ENCODE data around the gene TRIM9. TPM values are rescaled to one million over a fixed set of nuclear protein-coding genes. Genes with fewer than 3 reads are reported as not detected.

TRIM9 gene
- polyA plus RNA-seq, 1 donor from 2014 or later, result 0.09 TPM

GRCh38 chr14:51056421-51056820 lies 38.5 kb downstream of the TRIM9 start:
- Mint-ChIP-seq H3K27ac (no peak overlapping the region), H3K4me1 (peaks cover 0 to 1% (median 0%) of the 10 kb centered on the region in 3 donors), H3K27me3 (no peaks in the 10 kb centered on the region), H3K4me3 (no peak overlapping the region), H3K36me3 (peaks cover 2% of the 10 kb centered on the region), H3K9me3 (no peaks in the 10 kb centered on the region)

DNA sequence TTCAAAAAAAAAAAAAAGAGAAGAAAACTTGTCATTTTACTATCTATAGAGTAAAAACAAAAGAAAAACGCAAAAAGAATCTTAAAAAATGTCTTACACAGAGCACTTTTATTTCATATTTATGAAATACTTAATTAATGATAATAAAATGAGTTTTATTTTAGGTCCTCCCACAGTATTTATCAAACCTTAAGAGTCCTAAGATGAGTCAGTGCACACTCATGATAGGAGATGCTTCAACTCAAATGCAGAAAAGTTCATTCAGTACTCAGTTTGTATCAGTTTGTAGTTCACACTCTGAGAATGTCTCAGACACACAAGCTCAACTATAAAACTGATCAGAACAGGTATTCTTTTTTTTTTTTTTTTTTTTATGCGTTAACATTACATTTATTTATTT lies 41.7 kb downstream of the TRIM9 start:
- Mint-ChIP-seq H3K9me3 (no peaks in the 10 kb centered on the region), H3K27me3 (peaks cover 7% of the 10 kb centered on the region), H3K4me3 (no peak overlapping the region), H3K4me1 (peaks cover 0 to 5% (median 0%) of the 10 kb centered on the region in 3 donors), H3K36me3 (peaks cover 2% of the 10 kb centered on the region), H3K27ac (no peak overlapping the region)

DNA sequence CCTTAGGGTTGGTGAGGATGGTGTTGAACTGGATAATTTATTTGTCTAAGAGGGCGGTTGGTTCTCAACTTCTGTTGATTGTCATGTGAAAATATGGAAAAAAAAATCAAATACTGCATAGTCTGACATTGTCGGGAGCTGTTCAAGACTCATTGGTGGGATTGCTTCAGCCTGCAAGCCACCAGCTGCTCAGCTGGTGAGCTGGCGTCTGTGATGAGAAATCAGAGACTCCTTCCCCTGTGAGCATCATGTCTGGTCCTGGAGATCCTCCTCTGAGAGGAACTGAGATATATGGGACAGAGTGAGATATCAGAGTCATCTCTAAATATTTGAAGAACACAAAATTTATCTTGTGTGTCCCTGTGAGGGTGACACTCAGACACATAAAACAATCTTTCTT lies 49.9 kb downstream of the TRIM9 start:
- Mint-ChIP-seq H3K27me3 (peaks cover 24% of the 10 kb centered on the region), H3K36me3 (peaks cover 5% of the 10 kb centered on the region), H3K4me3 (no peak overlapping the region), H3K4me1 (peaks cover 0 to 5% (median 0%) of the 10 kb centered on the region in 3 donors), H3K9me3 (peaks cover 0 to 2% (median 0%) of the 10 kb centered on the region in 3 donors), H3K27ac (no peak overlapping the region)

DNA sequence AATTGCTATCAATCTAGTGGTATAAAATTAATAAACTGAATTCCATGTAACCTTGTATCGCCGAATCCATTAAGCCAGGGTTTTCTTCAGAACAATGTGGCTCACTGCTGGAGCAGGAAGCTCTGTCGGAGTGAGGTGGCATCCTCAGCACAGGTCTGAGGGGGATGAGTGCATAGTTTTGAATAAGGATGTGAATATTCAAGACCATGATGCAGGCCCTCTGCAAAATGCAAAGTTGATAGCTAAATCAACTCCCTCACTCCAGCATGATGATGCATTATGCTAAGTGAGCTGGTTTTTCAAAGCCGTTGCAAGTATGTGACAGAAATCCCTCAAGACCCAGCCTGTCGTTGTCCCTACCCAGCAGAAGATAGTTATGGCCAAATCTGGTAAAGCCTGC lies 53.0 kb downstream of the TRIM9 start:
- no peak overlapping the region for H3K4me3 Mint-ChIP-seq
- H3K9me3 Mint-ChIP-seq, result peaks cover 0 to 2% (median 0%) of the 10 kb centered on the region in 3 donors
- peaks cover 5% of the 10 kb centered on the region for H3K36me3 Mint-ChIP-seq
- H3K27me3 Mint-ChIP-seq, result peaks cover 13% of the 10 kb centered on the region
- H3K27ac Mint-ChIP-seq, result no peak overlapping the region
- peaks cover 4 to 7% (median 6%) of the 10 kb centered on the region in 3 donors for H3K4me1 Mint-ChIP-seq

DNA sequence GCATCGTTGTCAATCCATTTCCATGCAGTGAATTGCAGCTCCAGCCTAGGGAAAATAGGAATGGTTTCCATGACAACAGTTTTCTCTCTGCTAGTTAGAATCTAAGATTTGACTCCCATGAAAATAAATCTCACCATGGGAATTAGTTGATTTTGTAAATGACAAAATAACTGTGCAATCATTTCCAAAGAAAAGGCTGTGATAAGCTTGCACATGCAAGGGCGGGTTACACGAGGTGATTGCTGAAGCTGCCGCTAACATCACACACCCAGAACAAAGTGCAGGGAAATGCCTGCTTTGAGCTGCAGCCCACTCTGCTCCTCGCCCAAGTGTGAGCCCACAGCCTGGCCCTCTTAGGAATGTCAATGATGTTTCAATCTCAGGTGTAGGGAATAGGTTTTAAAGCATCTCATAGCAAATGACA lies 53.8 kb downstream of the TRIM9 start:
- H3K36me3 Mint-ChIP-seq, result peaks cover 5% of the 10 kb centered on the region
- H3K27me3 Mint-ChIP-seq, result peaks cover 9% of the 10 kb centered on the region
- no peak overlapping the region for H3K27ac Mint-ChIP-seq
- H3K4me3 Mint-ChIP-seq, result no peak overlapping the region
- peaks cover 0 to 2% (median 0%) of the 10 kb centered on the region in 3 donors for H3K9me3 Mint-ChIP-seq
- H3K4me1 Mint-ChIP-seq, result peaks cover 5 to 7% (median 6%) of the 10 kb centered on the region in 3 donors

DNA sequence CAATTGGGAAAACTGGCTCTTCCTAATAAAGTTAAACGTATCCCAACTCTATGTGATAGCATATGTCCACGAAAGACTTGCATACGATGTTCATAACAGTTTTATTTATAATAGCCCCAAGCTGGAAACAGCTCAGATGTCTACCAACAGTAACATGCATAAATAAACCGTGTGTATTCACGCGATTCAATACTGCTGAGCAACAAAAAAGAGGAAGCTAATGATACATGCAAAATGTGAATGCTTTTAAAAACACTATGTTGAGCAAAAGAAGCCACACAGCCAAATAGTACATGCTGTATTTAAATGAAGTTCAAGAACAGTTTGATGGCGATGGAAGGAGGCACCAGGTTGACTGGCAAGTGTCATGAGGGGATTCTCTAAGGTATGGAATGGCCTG lies 55.7 kb downstream of the TRIM9 start:
- H3K27me3 Mint-ChIP-seq, result peaks cover 9% of the 10 kb centered on the region
- H3K4me1 Mint-ChIP-seq, result peaks cover 5 to 7% (median 6%) of the 10 kb centered on the region in 3 donors
- H3K27ac Mint-ChIP-seq, result no peak overlapping the region
- peaks cover 5% of the 10 kb centered on the region for H3K36me3 Mint-ChIP-seq
- peak overlapping the region in 1 of 4 donors; percentile 58 for H3K4me3 Mint-ChIP-seq
- H3K9me3 Mint-ChIP-seq, result no peaks in the 10 kb centered on the region

DNA sequence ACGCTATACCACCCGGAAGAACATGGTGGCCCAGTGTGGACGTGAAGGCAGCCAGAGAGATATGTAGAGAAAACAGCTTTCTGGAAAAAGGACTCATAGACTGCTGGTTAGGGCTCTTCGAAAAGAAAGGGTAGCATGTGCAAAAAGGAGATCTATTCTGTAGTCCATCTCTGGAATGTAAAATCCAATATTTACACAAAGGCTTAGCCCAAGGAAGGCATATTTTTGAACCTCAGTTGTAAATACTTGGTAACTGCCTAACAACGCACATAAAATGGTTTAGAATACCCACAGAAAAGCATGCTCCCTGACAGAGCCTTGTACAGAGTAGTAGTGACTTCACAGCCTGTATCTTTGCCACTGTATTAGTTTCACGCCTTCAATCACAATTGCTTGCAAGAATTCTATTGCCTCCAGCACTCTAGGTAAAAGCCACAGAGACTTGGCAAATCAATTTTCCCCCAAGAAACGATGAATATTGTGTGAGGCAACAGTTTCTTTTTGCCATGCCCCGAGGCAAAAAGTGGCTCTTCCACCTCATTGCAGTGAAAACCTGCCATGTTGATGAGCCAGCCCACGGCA lies 59.2 kb downstream of the TRIM9 start:
- Mint-ChIP-seq H3K4me3 (no peak overlapping the region), H3K9me3 (peaks cover 0 to 2% (median 0%) of the 10 kb centered on the region in 3 donors), H3K36me3 (peaks cover 1% of the 10 kb centered on the region), H3K27ac (no peak overlapping the region), H3K27me3 (peaks cover under 1% of the 10 kb centered on the region), H3K4me1 (peaks cover 5 to 7% (median 6%) of the 10 kb centered on the region in 3 donors)

DNA sequence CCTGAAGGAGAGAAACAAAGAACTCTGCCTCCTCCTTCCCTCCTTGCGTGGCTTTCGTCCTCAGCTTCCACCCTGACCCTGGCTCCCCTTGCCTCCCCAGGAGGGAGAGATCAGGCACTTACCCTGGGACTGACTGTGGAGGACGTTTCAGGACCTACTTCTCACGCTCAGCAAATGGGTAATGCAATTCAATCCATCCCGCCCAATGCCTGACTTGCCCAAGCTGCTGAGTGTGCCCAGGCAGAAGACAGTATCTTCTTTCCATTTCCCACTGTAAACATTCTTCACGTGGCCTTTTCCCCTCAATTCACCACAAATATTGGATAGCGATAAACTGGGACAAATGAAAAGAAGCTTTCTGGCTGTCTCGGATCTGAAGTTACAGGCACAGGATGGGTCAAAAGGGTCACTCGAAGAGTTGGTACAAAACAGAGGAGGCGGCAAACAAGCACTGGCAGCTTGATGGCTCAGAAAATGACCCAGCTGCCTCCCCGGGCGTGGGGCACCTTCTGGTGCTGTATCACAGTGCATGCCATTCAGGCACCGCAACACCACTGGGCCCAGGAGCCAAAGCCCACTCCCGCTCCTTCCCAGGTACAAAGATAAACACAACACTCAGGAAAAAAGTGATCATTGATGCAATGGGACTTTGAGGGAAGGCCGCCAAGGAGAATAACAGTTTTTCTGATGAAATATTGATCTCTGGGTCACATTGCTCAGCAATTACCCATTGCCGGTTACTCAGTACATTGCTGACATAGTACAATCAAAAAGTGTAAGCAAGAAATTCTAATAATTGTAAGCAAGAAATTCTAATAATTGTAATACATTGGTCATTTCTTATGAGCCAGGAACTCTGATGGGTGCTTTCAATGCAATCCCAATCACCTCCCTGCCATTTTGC lies 65.8 kb downstream of the TRIM9 start:
- H3K9me3 Mint-ChIP-seq, result peaks cover 0 to 3% (median 0%) of the 10 kb centered on the region in 3 donors
- H3K4me1 Mint-ChIP-seq, result peaks cover 0 to 2% (median 0%) of the 10 kb centered on the region in 3 donors
- peaks cover 3% of the 10 kb centered on the region for H3K36me3 Mint-ChIP-seq
- H3K27me3 Mint-ChIP-seq, result peaks cover 2% of the 10 kb centered on the region
- H3K4me3 Mint-ChIP-seq, result no peak overlapping the region
- no peak overlapping the region for H3K27ac Mint-ChIP-seq

- Mint-ChIP-seq H3K36me3 (peaks cover 2% of the 10 kb centered on the region), H3K27me3 (peaks cover 2% of the 10 kb centered on the region), H3K9me3 (peaks cover 0 to 2% (median 0%) of the 10 kb centered on the region in 3 donors), H3K4me3 (no peak overlapping the region), H3K27ac (no peak overlapping the region), H3K4me1 (peaks cover 0 to 2% (median 0%) of the 10 kb centered on the region in 3 donors)
These were observed 66.5 kb downstream of the TRIM9 start for GRCh38 chr14:51028361-51028760.

DNA sequence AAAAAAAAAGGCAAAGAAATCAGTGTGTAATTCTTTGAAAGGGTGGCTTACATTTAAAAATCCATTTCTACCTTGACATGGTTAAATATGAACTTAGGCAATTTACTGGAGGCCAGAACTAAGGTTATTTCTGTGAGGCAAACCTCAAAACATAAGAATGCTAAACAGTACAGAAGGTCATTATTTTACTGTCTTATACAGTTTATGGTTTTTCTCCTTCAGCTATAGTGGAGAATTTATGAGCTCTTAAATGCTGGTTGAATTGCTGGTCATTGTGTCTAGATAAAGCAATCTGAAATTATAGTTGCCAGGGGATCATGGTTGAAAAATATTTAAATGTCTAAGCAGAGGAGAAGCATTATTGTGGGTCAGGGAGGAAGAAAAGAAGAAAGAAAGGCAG lies 70.5 kb downstream of the TRIM9 start:
- no peak overlapping the region for H3K4me3 Mint-ChIP-seq
- H3K27me3 Mint-ChIP-seq, result peaks cover 2% of the 10 kb centered on the region
- peaks cover 4% of the 10 kb centered on the region for H3K36me3 Mint-ChIP-seq
- H3K4me1 Mint-ChIP-seq, result peaks cover 0 to 2% (median 0%) of the 10 kb centered on the region in 3 donors
- H3K27ac Mint-ChIP-seq, result peak overlapping the region in 1 of 3 donors; percentile 72
- H3K9me3 Mint-ChIP-seq, result no peaks in the 10 kb centered on the region

DNA sequence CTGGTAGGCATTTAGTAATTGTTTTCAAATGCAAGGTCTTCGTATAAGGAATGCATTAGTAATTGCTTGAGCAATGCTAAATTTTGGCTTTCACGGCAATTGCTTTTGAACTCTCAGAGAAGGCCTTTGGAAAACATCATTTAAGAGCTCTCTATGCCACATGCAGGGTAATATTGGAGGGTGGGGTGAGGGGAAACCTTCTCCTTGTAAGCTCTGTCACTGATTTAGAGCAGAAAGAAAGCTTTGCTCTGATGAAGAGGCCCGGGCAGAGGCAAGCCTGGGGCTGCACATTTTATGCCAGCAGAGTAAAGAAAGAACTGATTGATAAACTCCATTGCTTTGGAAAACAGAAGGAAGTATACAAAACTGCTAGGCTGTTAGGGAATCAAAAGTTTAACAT lies 70.9 kb downstream of the TRIM9 start:
- no peaks in the 10 kb centered on the region for H3K9me3 Mint-ChIP-seq
- H3K4me1 Mint-ChIP-seq, result peaks cover 0 to 2% (median 0%) of the 10 kb centered on the region in 3 donors
- H3K27me3 Mint-ChIP-seq, result peaks cover 2% of the 10 kb centered on the region

GRCh38 chr14:51022769-51023168 lies 72.1 kb downstream of the TRIM9 start:
- no peak overlapping the region for H3K4me3 Mint-ChIP-seq
- H3K27me3 Mint-ChIP-seq, result peaks cover 2% of the 10 kb centered on the region
- H3K9me3 Mint-ChIP-seq, result no peaks in the 10 kb centered on the region
- peaks cover 0 to under 1% (median 0%) of the 10 kb centered on the region in 3 donors for H3K4me1 Mint-ChIP-seq
- no peak overlapping the region for H3K27ac Mint-ChIP-seq
- peaks cover 4% of the 10 kb centered on the region for H3K36me3 Mint-ChIP-seq

More for the DNA sequence above, 70.9 kb downstream of the TRIM9 start:
- peak overlapping the region in 1 of 3 donors; percentile 72 for H3K27ac Mint-ChIP-seq
- peaks cover 4% of the 10 kb centered on the region for H3K36me3 Mint-ChIP-seq
- no peak overlapping the region for H3K4me3 Mint-ChIP-seq

GRCh38 chr14:51020024-51020710 lies 74.7 kb downstream of the TRIM9 start:
- no peaks in the 10 kb centered on the region for H3K4me1 Mint-ChIP-seq
- H3K27me3 Mint-ChIP-seq, result peaks cover 2% of the 10 kb centered on the region
- peaks cover 4% of the 10 kb centered on the region for H3K36me3 Mint-ChIP-seq
- H3K9me3 Mint-ChIP-seq, result no peaks in the 10 kb centered on the region
- no peak overlapping the region for H3K4me3 Mint-ChIP-seq
- no peak overlapping the region for H3K27ac Mint-ChIP-seq

GRCh38 chr14:51019089-51019488 lies 75.8 kb downstream of the TRIM9 start:
- Mint-ChIP-seq H3K27me3 (no peaks in the 10 kb centered on the region), H3K4me3 (no peak overlapping the region), H3K9me3 (no peaks in the 10 kb centered on the region), H3K36me3 (peaks cover 2% of the 10 kb centered on the region), H3K27ac (no peak overlapping the region), H3K4me1 (no peaks in the 10 kb centered on the region)

DNA sequence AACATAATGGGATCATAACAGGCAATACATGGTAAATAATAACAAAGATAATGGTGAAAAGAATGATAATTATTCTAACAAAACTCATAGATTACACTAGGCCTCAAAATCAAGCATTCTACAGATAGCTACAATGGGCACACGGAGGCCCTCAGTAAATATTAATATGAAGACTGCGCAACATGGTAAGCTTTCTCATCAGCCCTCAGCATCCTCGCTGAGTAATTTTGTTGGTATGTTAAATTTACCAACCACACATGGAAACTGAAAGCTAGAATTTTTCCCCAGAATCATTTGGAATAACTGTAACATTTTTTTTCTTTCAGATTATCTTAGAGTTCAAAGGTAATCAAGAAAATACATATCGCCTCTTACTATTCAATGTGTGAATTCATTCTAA lies 76.4 kb downstream of the TRIM9 start:
- Mint-ChIP-seq H3K27me3 (no peaks in the 10 kb centered on the region), H3K4me3 (no peak overlapping the region), H3K36me3 (peaks cover 2% of the 10 kb centered on the region), H3K4me1 (no peaks in the 10 kb centered on the region), H3K9me3 (no peaks in the 10 kb centered on the region), H3K27ac (no peak overlapping the region)
